NCI-H748 treated with DMSO at 0.1 percent for 48 hours (cell line): ENCODE results near the gene ZNF117.
A peak's percentile ranks its signal among the peaks of the same experiment; 100 is the strongest.
"Not testable (repeated sequence)": the region's sequence is repeated elsewhere in the genome, so short reads cannot be mapped to it uniquely, and the experiment has no call there.

Experiments used
- DNase-seq: peaks from one replicate; lab custom pipeline; 2025; lab: John Stamatoyannopoulos, UW

The ZNF117 gene

DNA sequence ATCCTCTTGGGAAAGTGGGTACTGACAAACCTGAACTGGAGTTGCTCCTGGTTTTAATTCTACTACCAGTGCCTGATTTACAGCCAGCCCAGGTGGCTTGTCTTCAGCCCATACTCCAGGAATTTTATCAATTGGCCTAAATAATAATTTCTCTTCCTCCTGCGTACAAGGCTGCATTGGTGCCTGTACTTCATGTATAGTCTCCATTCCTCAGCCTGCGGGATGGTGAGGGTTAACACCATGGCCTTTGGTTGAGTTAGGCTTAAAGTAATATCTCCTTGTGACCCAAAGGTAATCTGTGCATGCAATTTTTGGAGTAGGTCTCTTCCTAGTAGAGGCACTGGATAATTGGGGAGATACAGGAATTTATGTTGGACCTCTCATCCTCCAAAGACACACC, 5.5 kb upstream of the ZNF117 start:
- DNase-seq = no peak

- DNase-seq = no peak
Observed at GRCh38 chr7:64993901-64994300, 3.1 kb upstream of the ZNF117 start.

DNA sequence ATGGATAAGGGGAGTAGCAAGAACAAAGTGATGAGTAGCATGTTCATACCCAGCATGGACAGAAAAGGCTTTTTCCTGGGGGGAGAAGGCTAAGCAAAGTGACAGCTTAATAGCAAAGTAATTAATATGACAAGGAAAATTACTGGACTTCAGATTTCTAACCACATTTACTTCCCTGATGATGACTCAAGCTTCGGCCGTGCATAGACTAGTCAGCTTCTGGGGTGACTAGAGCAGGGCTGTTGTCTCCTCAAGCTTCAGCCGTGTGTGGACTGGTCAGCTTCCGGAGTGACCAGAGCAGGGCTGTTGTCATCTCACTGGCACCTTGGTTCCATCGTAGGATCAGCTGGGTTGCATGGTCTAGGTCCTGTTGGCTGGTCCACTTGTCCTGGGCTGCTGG, 2.1 kb upstream of the ZNF117 start:
- DNase-seq = no peak

GRCh38 chr7:64990216-64990615, 620 bp downstream of the ZNF117 start:
- no peak for DNase-seq

DNA sequence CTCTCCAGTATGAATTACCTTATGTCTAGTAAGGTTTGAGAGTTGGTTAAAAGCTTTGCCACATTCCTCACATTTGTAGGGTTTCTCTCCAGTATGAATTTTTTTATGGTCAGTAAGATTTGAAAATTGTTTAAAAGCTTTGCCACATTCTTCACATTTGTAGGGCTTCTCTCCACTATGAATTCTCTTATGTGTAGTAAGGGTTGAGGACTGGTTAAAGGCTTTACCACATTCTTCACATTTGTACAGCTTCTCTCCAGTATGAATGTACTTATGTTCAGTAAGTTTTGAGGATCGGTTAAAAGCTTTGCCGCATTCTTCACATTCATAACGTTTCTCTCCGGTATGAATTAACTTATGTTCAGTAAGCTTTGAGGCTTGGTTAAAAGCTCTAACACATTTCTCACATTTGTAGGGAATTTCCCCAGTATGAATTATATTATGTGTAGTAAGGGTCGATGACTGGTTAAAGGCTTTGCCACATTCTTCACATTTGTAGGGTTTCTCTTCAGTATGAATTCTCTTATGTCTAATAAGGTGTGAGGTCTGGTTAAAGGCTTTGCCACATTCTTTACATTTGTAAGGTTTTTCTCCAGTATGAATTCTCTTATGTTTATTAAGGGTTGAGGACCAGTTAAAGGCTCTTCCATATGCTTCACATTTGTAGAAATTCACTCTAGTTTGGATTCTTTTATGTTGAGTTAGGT, 12.2 kb downstream of the ZNF117 start:
- no peak for DNase-seq

GRCh38 chr7:64965594-64965993, 25.2 kb downstream of the ZNF117 start:
- DNase-seq = no peak

- peak; percentile 75 for DNase-seq
Observed at GRCh38 chr7:64959072-64959747, 31.6 kb downstream of the ZNF117 start.

DNA sequence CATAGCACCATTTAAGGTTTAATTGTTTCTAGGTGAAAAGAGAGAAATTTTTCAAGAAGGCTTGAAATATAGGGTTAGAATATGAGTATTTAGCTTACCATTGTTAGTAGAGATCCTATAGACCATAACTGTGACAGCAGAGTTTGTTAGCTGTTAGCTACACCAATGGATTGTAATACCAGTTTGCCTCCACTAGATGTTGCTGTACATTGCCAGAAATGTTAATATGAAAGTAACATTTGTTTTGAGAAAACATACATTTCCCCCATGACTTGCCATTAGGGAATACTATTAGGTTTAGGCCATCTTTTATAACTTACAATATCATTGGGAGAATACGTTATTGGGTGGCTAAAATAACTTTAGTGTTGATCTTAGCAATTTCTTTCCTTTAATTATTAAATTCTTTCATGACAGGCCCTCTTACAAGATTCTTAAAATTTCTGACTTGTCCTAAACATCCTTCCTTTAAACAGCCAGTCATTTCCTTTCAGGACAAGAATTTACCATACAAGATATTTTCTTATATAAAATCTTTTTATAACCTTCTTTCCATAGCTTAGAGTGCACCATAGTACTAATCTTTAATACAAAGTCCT, 39.5 kb downstream of the ZNF117 start:
- DNase-seq = peak; percentile 48

DNA sequence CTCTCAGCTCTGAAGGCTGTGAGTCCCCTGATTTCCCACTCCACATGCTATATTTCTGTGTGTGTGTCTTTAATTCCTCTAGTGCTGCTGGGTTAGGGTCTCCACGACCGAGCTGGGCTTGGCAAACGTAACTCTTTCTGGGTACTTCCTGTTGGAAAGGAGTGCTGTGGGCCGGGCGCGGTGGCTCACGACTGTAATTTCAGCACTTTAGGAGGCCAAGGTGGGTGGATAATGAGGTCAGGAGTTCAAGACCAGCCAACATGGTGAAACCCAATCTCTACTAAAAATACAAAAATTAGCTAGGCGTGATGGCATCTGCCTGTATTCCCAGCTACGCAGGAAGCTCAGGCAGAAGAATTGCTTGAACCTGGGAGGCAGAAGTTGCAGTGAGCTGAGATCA, 40.2 kb downstream of the ZNF117 start:
- DNase-seq = not testable (repeated sequence)

DNA sequence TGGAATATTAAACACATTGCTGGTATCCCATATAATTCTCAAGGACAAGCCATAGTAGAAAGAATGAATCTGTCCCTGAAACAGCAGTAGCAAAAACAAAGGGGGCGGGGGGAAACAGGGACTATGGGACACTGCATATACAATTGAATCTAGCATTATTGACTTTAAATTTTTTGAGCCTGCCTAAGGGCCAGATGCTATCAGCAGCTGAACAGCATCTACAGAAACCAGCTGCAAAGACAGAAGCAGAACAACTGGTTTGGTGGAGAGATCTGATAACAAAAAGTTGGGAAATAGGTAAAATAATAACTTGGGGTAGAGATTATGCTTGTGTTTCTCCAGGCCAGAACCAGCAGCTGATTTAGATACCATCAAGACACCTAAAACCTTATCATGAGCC, 42.1 kb downstream of the ZNF117 start:
- DNase-seq = not testable (repeated sequence)

- DNase-seq = no peak
Observed at GRCh38 chr7:64947252-64948000, 43.4 kb downstream of the ZNF117 start.

DNA sequence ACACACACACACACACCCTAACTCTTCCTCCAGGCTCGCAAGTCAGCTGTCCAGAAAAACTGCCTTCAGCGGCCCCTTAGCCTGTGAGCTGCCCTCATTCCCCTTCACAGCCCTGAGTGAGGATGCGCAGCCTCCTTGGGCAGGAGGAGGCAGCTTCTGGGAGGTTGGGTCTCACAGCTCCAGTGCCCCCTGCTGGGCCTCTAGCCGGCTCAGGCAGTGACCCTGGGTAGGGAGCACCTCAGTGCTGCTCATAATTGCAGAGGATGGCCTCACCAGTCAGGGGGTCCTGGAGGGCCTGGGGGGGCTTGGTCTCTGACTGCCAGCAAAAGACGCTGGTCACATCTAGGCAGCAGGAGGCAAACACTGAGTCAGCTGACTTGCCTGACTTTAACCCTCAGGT, 44.1 kb downstream of the ZNF117 start:
- no peak for DNase-seq

DNA sequence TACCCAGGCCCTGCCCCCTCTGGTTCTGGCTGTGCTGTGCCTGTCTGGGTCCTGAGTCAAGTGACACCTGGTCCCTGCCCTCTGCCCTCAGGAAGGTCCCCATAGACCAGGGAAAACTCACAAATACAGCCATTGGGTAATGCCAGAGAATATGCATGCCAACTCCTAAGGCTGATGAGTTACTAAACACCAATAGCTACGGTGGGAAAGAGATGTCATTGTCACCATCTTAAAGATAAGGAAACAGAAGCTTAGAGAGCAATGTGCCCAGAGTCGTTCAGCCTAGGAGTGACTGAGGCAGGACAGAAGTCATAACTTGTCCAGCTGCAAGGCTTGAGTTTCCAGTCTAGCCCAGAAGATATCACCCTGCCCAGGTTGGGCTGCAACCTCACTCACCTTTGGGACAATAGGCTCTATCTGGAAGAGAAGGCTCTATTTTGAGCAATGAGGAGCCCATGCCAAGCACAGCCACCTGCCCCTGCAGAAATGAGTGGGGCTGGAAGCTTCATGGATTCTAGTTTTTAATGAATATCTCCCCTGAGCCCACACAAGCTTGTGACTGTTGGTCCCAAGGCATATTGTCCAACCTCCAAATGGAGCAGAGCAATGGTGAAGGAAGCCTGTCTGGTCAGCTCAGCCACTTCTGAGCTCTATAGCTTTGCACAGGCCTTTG, 45.2 kb downstream of the ZNF117 start:
- no peak for DNase-seq

GRCh38 chr7:64944667-64945502, 46.0 kb downstream of the ZNF117 start:
- not testable (repeated sequence) for DNase-seq

DNA sequence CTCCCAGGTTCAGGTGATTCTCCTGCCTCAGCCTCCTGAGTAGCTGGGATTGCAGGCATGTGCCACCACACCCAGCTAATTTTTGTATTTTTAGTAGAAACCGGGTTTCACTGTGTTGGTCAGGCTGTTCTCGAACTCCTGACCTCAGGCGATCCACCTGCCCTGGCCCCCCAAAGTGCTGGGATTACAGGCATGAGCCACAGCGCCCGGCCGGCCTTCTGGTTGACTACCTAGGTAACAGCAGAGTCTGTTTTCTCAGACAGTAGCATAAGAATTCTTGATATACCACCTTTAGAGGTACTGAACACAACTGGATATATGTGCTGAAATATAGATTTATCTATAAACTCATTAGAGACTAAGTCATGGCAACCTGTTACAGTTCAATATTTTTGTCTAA, 50.8 kb downstream of the ZNF117 start:
- DNase-seq = not testable (repeated sequence)

GRCh38 chr7:64938540-64938939, 52.3 kb downstream of the ZNF117 start:
- no peak for DNase-seq

GRCh38 chr7:64934478-64934877, 56.4 kb downstream of the ZNF117 start:
- no peak for DNase-seq

DNA sequence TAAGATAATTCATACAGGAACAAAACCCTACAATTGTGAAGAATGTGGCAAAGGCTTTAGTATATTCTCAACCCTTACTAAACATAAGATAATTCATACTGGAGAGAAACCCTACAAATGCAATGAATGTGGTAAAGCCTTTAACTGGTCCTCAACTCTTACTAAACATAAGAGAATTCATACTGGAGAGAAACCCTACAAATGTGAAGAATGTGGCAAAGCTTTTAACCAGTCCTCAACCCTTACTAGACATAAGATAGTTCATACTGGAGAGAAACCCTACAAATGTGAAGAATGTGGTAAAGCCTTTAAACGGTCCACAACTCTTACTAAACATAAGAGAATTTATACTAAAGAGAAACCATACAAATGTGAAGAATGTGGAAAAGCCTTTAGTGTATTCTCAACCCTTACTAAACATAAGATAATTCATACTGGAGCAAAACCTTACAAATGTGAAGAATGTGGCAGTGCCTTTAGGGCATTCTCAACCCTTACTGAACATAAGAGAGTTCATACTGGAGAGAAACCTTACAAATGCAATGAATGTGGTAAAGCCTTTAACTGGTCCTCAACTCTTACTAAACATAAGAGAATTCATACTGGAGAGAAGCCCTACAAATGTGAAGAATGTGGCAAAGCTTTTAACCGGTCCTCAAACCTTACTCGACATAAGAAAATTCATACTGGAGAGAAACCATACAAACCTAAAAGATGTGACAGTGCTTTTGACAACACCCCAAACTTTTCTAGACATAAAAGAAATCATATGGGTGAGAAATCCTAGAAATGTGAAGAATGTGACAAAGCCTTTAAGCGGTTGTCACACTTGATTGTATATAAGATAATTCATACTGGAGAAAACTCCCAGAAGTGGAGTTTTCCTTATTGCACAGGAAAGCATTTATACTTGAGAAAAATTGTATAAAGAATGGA, 62.3 kb downstream of the ZNF117 start:
- not testable (repeated sequence) for DNase-seq
